ENCODE data around the gene KLHL20.

GRCh38 chr1:173742203-173742886, 27.6 kb downstream of the KLHL20 start:
- TF ChIP-seq CTCF (IDR thresholded peaks at IDR 0.05), result no peak
- no peak for TF ChIP-seq EP300 (IDR thresholded peaks at IDR 0.05)
- TF ChIP-seq POLR2A (IDR thresholded peaks at IDR 0.05), result no peak
